Calu3 (cell line): Measurements from ENCODE around the gene DGKZ. TPM values are rescaled to one million over a fixed set of nuclear protein-coding genes. Genes with fewer than 3 reads are reported as not detected.
A peak's percentile ranks its signal among the peaks of the same experiment; 100 is the strongest.

Source experiments
- Bru-seq: library from RNA; stranded (reverse); fragments of 400-500 nt; gene quantifications from one replicate; lab custom pipeline; 2021; lab: Mats Ljungman, UMichigan
- BruChase-seq, 2 experiments: library from RNA; stranded (reverse); fragments of 400-500 nt; gene quantifications; one replicate each; lab custom pipeline; 2021; lab: Mats Ljungman, UMichigan
- BruUV-seq: library from RNA; stranded (reverse); fragments of 400-500 nt; replicated peaks from 2 replicates; lab custom pipeline; 2021; lab: Mats Ljungman, UMichigan
- CTCF ChIA-PET: fragments of 300-600 bp; sonication (Branson Sonifier 250); formaldehyde crosslinking; loops from one replicate; lab custom pipeline; 2022; ENCODE audit warnings: antibody characterized with exemption; lab: Charles Lee
- DNase-seq: peaks from one replicate; pipeline ENCODE4 v3.0.0; 2022
- H3K27ac Mint-ChIP-seq: one replicate; pipeline ENCODE4 v1.8.0; 2022; ENCODE audit warnings: mixed read lengths; ENCODE audit not compliant: unreplicated experiment
- H3K27me3 Mint-ChIP-seq: one replicate; pipeline ENCODE4 v1.8.0; 2022; ENCODE audit warnings: mixed read lengths; ENCODE audit not compliant: unreplicated experiment
- H3K36me3 Mint-ChIP-seq: one replicate; pipeline ENCODE4 v1.8.0; 2022; ENCODE audit warnings: mild to moderate bottlenecking, moderate library complexity, mixed read lengths; ENCODE audit not compliant: insufficient read depth, unreplicated experiment
- H3K4me1 Mint-ChIP-seq: one replicate; pipeline ENCODE4 v1.8.0; 2022; ENCODE audit warnings: mild to moderate bottlenecking, low read depth, mixed read lengths; ENCODE audit not compliant: unreplicated experiment
- H3K4me3 Mint-ChIP-seq: one replicate; pipeline ENCODE4 v1.8.0; 2022; ENCODE audit warnings: mild to moderate bottlenecking, low read depth, moderate library complexity, mixed read lengths; ENCODE audit not compliant: unreplicated experiment
- H3K9me3 Mint-ChIP-seq: one replicate; pipeline ENCODE4 v1.8.0; 2022; ENCODE audit warnings: low read depth, mixed read lengths; ENCODE audit not compliant: unreplicated experiment
- intact Hi-C: fragments of 100-400 bp; cut with micrococcal nuclease; formaldehyde crosslinking; loops from one replicate; pipeline ENCODE4 v1.10.0; 2022; ENCODE audit not compliant: unreplicated experiment
- long read RNA-seq: library from polyadenylated mRNA; stranded (forward); transcript quantifications from one replicate; pipeline ENCODE4 v2.0.0, GENCODE V29; 2022
- total RNA-seq: library from RNA; stranded (reverse); gene quantifications from 2 replicates; pipeline ENCODE4 v1.2.3, GENCODE V29; 2022
- TF ChIP-seq, protein P1 (sequence below): fragments of 200-600 bp; IDR thresholded peaks from one replicate; pipeline ENCODE4 v1.8.0; 2022; ENCODE audit warnings: antibody characterized with exemption; ENCODE audit not compliant: unreplicated experiment

The DGKZ gene, protein sequence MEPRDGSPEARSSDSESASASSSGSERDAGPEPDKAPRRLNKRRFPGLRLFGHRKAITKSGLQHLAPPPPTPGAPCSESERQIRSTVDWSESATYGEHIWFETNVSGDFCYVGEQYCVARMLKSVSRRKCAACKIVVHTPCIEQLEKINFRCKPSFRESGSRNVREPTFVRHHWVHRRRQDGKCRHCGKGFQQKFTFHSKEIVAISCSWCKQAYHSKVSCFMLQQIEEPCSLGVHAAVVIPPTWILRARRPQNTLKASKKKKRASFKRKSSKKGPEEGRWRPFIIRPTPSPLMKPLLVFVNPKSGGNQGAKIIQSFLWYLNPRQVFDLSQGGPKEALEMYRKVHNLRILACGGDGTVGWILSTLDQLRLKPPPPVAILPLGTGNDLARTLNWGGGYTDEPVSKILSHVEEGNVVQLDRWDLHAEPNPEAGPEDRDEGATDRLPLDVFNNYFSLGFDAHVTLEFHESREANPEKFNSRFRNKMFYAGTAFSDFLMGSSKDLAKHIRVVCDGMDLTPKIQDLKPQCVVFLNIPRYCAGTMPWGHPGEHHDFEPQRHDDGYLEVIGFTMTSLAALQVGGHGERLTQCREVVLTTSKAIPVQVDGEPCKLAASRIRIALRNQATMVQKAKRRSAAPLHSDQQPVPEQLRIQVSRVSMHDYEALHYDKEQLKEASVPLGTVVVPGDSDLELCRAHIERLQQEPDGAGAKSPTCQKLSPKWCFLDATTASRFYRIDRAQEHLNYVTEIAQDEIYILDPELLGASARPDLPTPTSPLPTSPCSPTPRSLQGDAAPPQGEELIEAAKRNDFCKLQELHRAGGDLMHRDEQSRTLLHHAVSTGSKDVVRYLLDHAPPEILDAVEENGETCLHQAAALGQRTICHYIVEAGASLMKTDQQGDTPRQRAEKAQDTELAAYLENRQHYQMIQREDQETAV
- total RNA-seq (38.0 and 40.2 TPM in 2 replicates), Bru-seq, nascent RNA (percentile 50 among the genes with signal in this experiment), BruChase-seq, experiment 1, labeled RNA remaining after a 6-hour chase (percentile 56 among the genes with signal in this experiment), BruChase-seq, experiment 2, labeled RNA remaining after a 2-hour chase (percentile 52 among the genes with signal in this experiment)
- long read RNA-seq, transcript DGKZ-203 (31 exons, 2,862 nt) = major isoform, 15 of 38 reads
- long read RNA-seq, transcript DGKZ-205 (31 exons, 3,482 nt) = minor isoform, 5 of 38 reads
- long read RNA-seq, partial matches to known transcripts = 12 of 38 reads
- long read RNA-seq, other reads (novel, unspliced or antisense) = 5 of 38 reads

DNA sequence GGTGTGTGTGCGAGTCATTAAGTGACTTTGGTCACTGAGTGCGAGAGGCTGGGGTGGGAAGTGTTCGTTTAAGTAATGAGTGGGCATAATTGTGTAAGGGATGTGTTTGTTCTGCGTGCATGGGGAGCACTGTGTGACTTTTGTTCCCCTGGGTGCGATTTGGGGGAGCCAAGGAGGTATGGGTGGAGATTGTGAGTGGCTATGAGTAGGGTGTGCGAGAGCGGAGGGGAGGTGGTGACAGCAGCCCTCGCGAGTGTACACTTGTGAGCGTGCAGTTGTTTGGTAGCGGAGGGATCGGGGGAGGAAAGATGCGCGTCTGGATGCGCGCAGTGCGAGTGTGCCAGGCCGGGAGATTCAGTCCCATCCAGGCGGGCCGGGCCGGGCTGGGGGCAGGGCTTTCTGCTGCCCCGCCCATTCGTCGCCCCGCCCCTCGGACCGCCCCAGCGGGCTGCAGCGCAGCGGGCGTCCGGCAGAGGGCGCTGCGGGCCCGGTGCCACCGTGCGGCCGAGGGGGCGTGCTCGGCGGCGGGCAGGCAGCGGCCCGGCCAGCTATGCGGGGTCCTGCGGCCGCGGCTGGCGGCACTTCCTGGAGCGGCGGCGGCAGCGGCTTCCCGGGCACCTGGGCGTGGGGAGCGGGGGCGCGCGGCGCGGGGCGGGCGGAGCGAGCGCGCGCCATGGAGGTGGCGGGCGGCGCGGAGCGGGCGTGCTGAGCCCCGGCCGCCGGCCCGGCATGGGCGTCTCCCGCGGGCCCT, at the start of gene DGKZ:
DGKZ (plus strand) TSS at position 578 of the 751 bp plus-strand sequence. CDS start 197 bp downstream, outside the sequence.
- CTCF ChIA-PET = interaction anchor here (0.6 to 1.6 kb wide), 2 partner anchors 16 to 43 kb away, joined by 3 read pairs; no protein-coding TSS in a partner anchor
- TF ChIP-seq, protein P1, sequence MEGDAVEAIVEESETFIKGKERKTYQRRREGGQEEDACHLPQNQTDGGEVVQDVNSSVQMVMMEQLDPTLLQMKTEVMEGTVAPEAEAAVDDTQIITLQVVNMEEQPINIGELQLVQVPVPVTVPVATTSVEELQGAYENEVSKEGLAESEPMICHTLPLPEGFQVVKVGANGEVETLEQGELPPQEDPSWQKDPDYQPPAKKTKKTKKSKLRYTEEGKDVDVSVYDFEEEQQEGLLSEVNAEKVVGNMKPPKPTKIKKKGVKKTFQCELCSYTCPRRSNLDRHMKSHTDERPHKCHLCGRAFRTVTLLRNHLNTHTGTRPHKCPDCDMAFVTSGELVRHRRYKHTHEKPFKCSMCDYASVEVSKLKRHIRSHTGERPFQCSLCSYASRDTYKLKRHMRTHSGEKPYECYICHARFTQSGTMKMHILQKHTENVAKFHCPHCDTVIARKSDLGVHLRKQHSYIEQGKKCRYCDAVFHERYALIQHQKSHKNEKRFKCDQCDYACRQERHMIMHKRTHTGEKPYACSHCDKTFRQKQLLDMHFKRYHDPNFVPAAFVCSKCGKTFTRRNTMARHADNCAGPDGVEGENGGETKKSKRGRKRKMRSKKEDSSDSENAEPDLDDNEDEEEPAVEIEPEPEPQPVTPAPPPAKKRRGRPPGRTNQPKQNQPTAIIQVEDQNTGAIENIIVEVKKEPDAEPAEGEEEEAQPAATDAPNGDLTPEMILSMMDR = peak; percentile 72
- peak within 1 kb of the TSS; percentile 50 for H3K4me3 Mint-ChIP-seq
- no peaks in the 10 kb centered on the region for H3K9me3 Mint-ChIP-seq
- H3K27ac Mint-ChIP-seq = peak within 1 kb of the TSS; percentile 44
- H3K27me3 Mint-ChIP-seq = peaks cover 53% of the 10 kb centered on the region
- peaks cover 20% of the 10 kb centered on the region for H3K4me1 Mint-ChIP-seq
- peaks cover 23% of the 10 kb centered on the region for H3K36me3 Mint-ChIP-seq
- no TSS peak for BruUV-seq
- peak; percentile 95 for DNase-seq
- intact Hi-C loops = no loop called here

DNA sequence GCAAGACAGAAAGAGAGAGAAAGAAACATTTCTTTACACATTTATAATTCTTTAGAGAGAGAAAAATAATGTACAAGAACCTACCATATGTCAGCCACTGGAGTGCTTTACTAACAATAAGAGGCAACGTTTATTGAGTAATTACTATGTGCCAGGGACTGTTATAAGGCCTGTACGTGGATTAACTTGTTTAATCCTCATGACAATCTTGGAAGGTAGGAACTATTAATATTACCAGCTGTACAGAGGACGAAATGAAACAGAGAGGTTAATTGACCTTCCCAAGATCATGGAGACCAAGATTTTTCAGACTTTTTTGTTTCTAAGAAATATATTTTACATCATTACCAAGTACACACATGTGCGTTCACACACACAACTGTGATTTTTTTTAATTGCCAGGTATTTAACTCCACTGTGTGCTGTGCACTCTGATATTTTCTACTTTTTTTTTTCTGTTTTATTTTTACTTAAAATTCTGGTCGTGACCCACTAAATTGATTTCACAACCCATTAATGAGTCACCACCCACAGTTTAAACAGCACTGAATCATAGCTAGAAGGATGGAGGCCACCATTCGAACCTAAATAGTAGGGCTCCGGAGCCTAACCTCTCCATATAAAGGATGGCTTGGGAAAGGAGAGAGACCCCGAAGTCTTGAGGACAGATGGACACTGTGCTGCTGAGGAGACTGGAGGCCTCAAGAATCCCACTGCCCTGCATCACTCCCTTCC, 48.4 kb upstream of the DGKZ start:
- no peak overlapping the region for H3K4me3 Mint-ChIP-seq
- H3K36me3 Mint-ChIP-seq = peaks cover 5% of the 10 kb centered on the region
- CTCF ChIA-PET = interaction anchor here (0.5 to 1.4 kb wide), 4 partner anchors 11 to 60 kb away, joined by 3 to 6 read pairs (median 4); no protein-coding TSS in a partner anchor
- no peak for DNase-seq
- peaks cover 3% of the 10 kb centered on the region for H3K27me3 Mint-ChIP-seq
- H3K27ac Mint-ChIP-seq = peak overlapping the region; percentile 31
- intact Hi-C loops = no loop called here
- no TSS peak for BruUV-seq
- no peaks in the 10 kb centered on the region for H3K9me3 Mint-ChIP-seq
- H3K4me1 Mint-ChIP-seq = peaks cover 15% of the 10 kb centered on the region
- TF ChIP-seq, protein P1 = no peak

DNA sequence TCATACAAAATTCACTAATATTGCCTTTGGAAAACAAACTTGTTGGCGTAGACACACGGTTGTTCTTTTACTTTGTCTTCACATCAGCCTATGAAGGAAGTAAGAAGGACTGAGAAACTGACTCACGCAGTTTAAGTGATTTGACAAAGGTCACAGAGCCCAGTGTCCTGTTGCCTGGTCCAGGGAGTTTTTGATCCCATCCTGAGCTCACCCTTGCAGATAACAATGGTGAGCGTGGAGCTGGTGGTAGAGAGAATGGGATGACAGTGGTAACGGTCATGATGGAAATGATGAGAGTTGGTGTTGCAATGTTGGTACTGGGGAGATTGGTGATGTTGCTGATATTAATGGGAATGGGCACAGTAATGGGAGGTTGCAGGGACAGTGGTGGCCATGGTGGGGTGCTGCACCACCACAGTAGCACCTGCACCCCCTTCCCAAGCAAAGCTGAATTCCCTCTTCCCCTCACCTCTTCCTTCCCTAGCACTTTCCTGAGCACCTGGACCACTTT, 47.8 kb upstream of the DGKZ start:
- Mint-ChIP-seq H3K27ac (peak overlapping the region; percentile 31), H3K27me3 (no peaks in the 10 kb centered on the region), H3K4me1 (peaks cover 15% of the 10 kb centered on the region), H3K36me3 (peaks cover 5% of the 10 kb centered on the region), H3K4me3 (no peak overlapping the region), H3K9me3 (no peaks in the 10 kb centered on the region)
- CTCF ChIA-PET = interaction anchor here (0.5 to 1.4 kb wide), 5 partner anchors 10 to 61 kb away, joined by 3 to 6 read pairs (median 3); no protein-coding TSS in a partner anchor
- no TSS peak for BruUV-seq
- DNase-seq = no peak
- intact Hi-C loops = no loop called here
- TF ChIP-seq, protein P1 = no peak
